ACC112 (cell line): Measurements from ENCODE around the gene MIER1.

Experiments used
- H2AFZ ChIP-seq: fragments of 200-600 bp; sonication (generic); one replicate; pipeline ENCODE4 v1.6.0; 2017; ENCODE audit warnings: antibody characterized with exemption, low read length; ENCODE audit not compliant: unreplicated experiment
- H3K27ac ChIP-seq: fragments of 200-600 bp; sonication (generic); 2 replicates; pipeline ENCODE4 v1.5.1; 2014; ENCODE audit warnings: low read depth, mild to moderate bottlenecking, antibody characterized with exemption, low read length, moderate library complexity
- H3K27me3 ChIP-seq: fragments of 200-600 bp; sonication (generic); 2 replicates; pipeline ENCODE4 v1.6.1; 2014; ENCODE audit warnings: mild to moderate bottlenecking, antibody characterized with exemption, low read length, moderate library complexity, mixed read lengths; ENCODE audit not compliant: insufficient read depth
- H3K36me3 ChIP-seq: fragments of 200-600 bp; sonication (generic); 2 replicates; pipeline ENCODE4 v1.6.1; 2016; ENCODE audit warnings: mild to moderate bottlenecking, antibody characterized with exemption, low read length, moderate library complexity, mixed read lengths; ENCODE audit not compliant: insufficient read depth
- H3K4me1 ChIP-seq: fragments of 200-600 bp; sonication (generic); one replicate; pipeline ENCODE4 v1.6.1; 2016; ENCODE audit warnings: low read length, mixed read lengths; ENCODE audit not compliant: insufficient read depth, unreplicated experiment, control insufficient read depth
- H3K4me3 ChIP-seq: fragments of 200-600 bp; sonication (generic); 2 replicates; pipeline ENCODE4 v1.5.1; 2014; ENCODE audit warnings: mild to moderate bottlenecking, low read depth, low read length
- H3K79me2 ChIP-seq: fragments of 200-600 bp; sonication (generic); one replicate; pipeline ENCODE4 v1.6.0; 2016; ENCODE audit warnings: low read length; ENCODE audit not compliant: control insufficient read depth, unreplicated experiment, insufficient read depth

MIER1 gene

DNA sequence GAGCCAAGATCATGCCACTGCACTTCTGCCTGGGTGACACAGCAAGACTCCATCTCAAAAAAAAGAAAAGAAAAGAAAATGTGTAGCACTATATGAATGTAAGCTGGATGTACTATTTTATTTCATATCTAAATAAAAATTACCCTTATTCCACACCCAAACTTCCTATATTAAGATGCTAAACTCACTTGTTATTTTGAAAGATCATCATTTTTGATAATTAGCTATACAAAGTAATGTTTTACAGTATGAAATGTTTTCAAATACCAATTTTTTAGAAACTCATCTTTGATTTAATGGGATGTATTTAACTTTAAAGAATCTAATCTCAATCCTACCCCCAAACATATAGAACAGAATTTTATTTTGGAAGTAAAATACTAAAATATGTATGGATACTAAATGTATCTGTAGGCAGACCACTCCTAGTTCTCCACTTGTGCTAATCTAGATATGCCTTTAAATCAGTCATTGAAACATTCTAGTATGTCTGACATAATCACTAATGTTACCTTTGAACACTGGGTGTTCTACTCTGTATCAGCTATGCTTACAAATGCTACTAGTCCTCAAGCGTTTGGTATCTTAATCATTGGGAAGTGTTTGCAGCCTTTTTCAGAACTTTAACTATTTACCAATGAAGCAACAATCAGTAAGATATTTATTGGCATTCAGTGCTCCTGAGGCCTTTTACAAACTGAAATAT, 12.9 kb downstream of the MIER1 start:
- Histone ChIP-seq H3K79me2 (peaks cover 99% of the 10 kb centered on the region), H3K36me3 (no peaks in the 10 kb centered on the region), H3K4me3 (no peak overlapping the region), H3K4me1 (peaks cover 76% of the 10 kb centered on the region), H2AFZ (no peak overlapping the region), H3K27me3 (no peaks in the 10 kb centered on the region), H3K27ac (peak overlapping the region; percentile 38)

GRCh38 chr1:66938613-66939012, 13.8 kb downstream of the MIER1 start:
- Histone ChIP-seq H3K27me3 (no peaks in the 10 kb centered on the region), H2AFZ (no peak overlapping the region), H3K27ac (peak overlapping the region; percentile 38), H3K36me3 (no peaks in the 10 kb centered on the region), H3K4me3 (peak overlapping the region; percentile 21; the same call in 1 of the 2 replicates), H3K79me2 (peaks cover 97% of the 10 kb centered on the region), H3K4me1 (peaks cover 76% of the 10 kb centered on the region)

DNA sequence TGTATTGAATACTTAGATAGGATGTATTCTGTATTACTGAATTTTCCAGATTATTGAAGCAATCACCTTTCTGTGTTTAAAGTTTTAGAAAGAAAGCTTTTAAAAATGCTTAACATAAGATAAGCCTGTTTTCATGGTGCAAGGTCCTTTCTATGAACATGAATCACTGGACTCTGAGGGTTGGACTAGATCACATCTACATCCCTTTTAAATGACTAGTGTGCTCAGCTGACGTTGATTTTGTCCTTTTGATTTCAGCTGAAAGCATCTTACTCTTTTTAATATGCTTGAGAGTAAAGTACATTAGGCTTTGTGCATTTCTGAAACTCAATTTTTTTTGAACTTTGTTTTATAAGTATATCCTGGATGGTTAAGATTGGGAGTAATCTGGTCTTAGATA, 16.2 kb downstream of the MIER1 start:
- no peak overlapping the region for H2AFZ ChIP-seq
- H3K79me2 ChIP-seq = peaks cover 91% of the 10 kb centered on the region
- peak overlapping the region; percentile 66 for H3K27ac ChIP-seq
- no peak overlapping the region for H3K4me3 ChIP-seq
- no peaks in the 10 kb centered on the region for H3K27me3 ChIP-seq
- peaks cover 76% of the 10 kb centered on the region for H3K4me1 ChIP-seq
- H3K36me3 ChIP-seq = peaks cover 4% of the 10 kb centered on the region

GRCh38 chr1:66943361-66943969, 18.7 kb downstream of the MIER1 start:
- no peak overlapping the region for H3K4me3 ChIP-seq
- peaks cover 22% of the 10 kb centered on the region for H3K36me3 ChIP-seq
- peaks cover 77% of the 10 kb centered on the region for H3K4me1 ChIP-seq
- no peaks in the 10 kb centered on the region for H3K27me3 ChIP-seq
- H3K79me2 ChIP-seq = peaks cover 89% of the 10 kb centered on the region
- H3K27ac ChIP-seq = peak overlapping the region; percentile 92
- H2AFZ ChIP-seq = no peak overlapping the region

DNA sequence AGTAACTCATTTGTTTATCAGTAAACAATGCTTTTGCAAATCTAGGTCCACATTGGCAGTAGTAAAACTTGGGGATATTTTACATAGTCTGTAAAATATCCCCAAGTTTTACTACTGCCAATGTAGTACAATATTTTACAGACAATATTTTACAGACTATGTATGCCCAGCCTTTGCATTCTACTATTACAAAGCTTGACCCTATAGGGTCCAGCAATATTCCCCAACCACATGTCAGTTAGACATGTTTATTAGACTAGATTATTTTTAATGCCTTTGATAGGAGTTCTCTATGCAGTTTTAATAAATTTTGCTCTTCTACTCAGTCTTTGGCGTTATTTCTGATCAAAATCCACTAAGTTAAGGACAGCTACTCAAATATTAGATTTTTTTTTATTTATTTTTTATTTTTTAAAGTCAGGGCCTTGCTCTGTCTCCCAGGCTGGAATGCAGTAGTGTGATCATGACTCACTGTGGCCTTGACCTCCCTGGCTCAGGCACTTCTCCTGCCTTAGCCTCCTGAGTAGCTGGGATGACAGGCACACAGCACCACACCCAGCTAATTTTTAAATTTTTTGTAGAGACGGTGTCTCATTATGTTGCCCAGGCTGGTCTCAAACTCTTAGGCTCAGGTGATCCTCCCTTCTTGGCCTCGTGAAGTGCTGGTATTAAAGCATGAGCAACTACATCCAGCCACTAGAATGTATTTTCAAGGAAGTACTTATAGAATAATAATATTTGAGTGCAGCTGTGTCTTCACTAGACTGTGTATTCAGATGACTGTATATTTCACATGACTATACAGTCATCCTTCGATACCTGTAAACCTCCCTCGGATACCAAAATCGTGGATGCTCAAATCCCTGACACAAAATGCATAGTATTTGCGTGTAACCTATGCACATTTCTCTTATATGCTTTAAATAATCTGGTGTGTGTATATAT, 19.8 kb downstream of the MIER1 start:
- Histone ChIP-seq H3K4me3 (0 out of 2 replicates have a peak overlapping the region, but pooled peaks have one; percentile 15), H3K4me1 (peaks cover 65% of the 10 kb centered on the region), H2AFZ (no peak overlapping the region), H3K27me3 (no peaks in the 10 kb centered on the region), H3K79me2 (peaks cover 86% of the 10 kb centered on the region), H3K36me3 (peaks cover 27% of the 10 kb centered on the region), H3K27ac (peak overlapping the region; percentile 92)

GRCh38 chr1:66945316-66945715, 20.5 kb downstream of the MIER1 start:
- peak overlapping the region; percentile 26; the same call in 1 of the 2 replicates for H3K27ac ChIP-seq
- peaks cover 61% of the 10 kb centered on the region for H3K4me1 ChIP-seq
- peaks cover 81% of the 10 kb centered on the region for H3K79me2 ChIP-seq
- H3K27me3 ChIP-seq = no peaks in the 10 kb centered on the region
- H2AFZ ChIP-seq = no peak overlapping the region
- no peak overlapping the region for H3K4me3 ChIP-seq
- peaks cover 30% of the 10 kb centered on the region for H3K36me3 ChIP-seq

GRCh38 chr1:66947267-66947666, 22.5 kb downstream of the MIER1 start:
- Histone ChIP-seq H3K4me3 (no peak overlapping the region), H3K4me1 (peaks cover 61% of the 10 kb centered on the region), H3K27me3 (no peaks in the 10 kb centered on the region), H3K27ac (peak overlapping the region; percentile 55), H2AFZ (no peak overlapping the region), H3K36me3 (peaks cover 33% of the 10 kb centered on the region), H3K79me2 (peaks cover 75% of the 10 kb centered on the region)

DNA sequence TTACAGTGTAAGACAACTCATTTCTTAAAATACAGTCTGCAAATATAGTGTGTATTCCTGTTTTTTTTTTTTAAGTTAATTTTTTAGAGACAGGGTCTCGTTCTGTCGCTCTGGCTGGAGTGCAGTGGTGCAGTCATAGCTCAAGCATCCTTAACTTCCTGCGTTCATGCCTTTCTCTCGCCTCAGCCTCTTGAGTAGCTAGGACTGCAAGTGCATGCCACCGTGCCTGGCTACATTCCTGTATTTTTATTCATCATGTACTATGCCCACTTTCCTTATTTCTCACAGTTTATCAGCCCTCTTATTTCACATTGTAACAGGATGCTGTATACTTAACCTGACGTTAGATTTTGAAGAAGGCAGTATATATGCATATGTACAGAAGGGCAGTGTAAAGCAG, 26.7 kb downstream of the MIER1 start:
- Histone ChIP-seq H3K36me3 (peaks cover 38% of the 10 kb centered on the region), H3K79me2 (peaks cover 69% of the 10 kb centered on the region)

GRCh38 chr1:66954208-66954607, 29.4 kb downstream of the MIER1 start:
- Histone ChIP-seq H3K27me3 (no peaks in the 10 kb centered on the region), H3K27ac (no peak overlapping the region), H3K36me3 (peaks cover 35% of the 10 kb centered on the region), H3K79me2 (peaks cover 58% of the 10 kb centered on the region), H3K4me3 (no peak overlapping the region), H3K4me1 (peaks cover 30% of the 10 kb centered on the region), H2AFZ (no peak overlapping the region)

More for the DNA sequence above, 26.7 kb downstream of the MIER1 start:
- peak overlapping the region; percentile 73 for H3K27ac ChIP-seq
- no peak overlapping the region for H2AFZ ChIP-seq
- H3K4me3 ChIP-seq = no peak overlapping the region
- no peaks in the 10 kb centered on the region for H3K27me3 ChIP-seq
- H3K4me1 ChIP-seq = peaks cover 42% of the 10 kb centered on the region

- Histone ChIP-seq H3K4me3 (no peak overlapping the region), H3K27ac (no peak overlapping the region), H3K36me3 (peaks cover 40% of the 10 kb centered on the region), H2AFZ (no peak overlapping the region), H3K79me2 (peaks cover 32% of the 10 kb centered on the region), H3K4me1 (peaks cover 11% of the 10 kb centered on the region), H3K27me3 (no peaks in the 10 kb centered on the region)
These were observed 33.1 kb downstream of the MIER1 start for GRCh38 chr1:66957938-66958337.
